ENCODE measurements around the gene SMIM35.

Gene SMIM35

DNA sequence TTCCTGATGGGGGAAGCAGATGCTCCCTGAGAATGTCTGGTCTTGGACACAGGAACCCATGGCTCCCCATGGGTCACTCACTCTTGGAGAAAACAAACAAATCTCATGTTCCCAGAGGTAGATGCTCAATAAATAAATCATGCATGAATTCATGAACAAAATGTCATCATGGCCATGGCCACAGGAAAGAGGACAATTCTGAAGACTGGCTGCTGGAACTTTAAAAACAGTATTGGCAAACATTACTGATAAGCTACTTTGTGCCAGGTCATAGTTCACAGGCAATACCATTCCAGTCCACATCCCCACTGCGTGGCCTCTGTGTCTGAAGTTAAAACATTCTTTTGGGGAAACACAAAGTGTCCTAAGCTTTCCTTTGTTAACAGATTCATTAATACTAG, 9.2 kb upstream of the SMIM35 start:
- Mint-ChIP-seq H3K9me3 (no peaks in the 10 kb centered on the region), H3K27ac (no peak overlapping the region), H3K36me3 (no peaks in the 10 kb centered on the region), H3K4me1 (no peaks in the 10 kb centered on the region), H3K4me3 (no peak overlapping the region), H3K27me3 (peaks cover 36% of the 10 kb centered on the region)
- ATAC-seq = no peak

DNA sequence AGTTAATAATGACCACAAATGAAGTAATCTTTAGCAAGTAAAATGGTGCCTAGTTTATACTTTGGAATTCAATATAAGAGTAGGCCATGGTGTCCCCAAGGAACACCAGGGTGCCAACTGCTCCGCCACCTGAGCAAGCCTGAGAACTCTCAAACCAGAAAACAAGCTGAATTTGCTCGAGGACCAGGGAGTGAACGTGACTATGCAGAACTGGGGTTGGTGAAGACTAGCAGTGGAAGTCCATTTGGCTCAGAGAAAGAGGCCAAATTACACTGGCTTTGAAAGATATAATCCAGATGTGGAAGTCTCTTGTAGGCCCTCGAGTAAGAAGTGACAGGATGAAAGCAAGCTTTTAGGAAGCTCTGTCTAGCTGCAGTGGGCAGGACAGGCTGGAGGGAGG, 8.7 kb upstream of the SMIM35 start:
- no peaks in the 10 kb centered on the region for H3K36me3 Mint-ChIP-seq
- ATAC-seq = no peak
- peaks cover 40% of the 10 kb centered on the region for H3K27me3 Mint-ChIP-seq
- no peaks in the 10 kb centered on the region for H3K9me3 Mint-ChIP-seq
- no peak overlapping the region for H3K27ac Mint-ChIP-seq
- H3K4me1 Mint-ChIP-seq = no peaks in the 10 kb centered on the region
- H3K4me3 Mint-ChIP-seq = no peak overlapping the region

DNA sequence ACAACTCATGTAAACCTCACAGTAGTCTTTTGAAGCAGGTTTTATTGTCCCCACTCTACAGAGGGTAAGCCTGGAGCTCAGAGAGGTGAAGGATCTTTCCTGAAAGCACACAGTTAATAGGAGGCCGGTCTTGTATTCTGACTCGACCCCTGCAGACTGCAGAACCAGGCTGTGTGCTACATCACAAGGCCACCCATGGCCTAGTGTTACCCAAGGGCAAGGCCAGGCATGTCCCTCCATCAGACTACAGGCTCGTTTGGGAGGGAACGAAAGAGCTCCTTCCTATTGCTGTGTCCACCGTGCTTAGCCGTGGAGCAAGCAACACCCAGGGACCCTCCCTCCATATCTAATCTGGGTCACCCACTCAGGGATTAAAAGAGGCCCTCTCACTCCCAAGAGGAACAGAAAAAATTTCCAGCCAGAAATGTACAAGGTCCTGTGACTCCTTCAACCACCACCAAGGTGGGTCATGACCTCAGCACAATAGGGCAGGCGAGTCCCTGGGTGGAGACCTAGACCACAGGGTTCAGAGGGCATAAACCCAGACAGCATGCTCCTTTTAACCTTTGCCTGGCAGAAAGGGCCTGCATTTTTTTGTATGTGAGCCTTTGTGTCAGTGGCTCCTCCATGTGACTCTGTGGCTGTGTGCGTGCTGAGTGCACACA, 6.3 kb upstream of the SMIM35 start:
- Mint-ChIP-seq H3K36me3 (no peaks in the 10 kb centered on the region), H3K27me3 (peaks cover 26% of the 10 kb centered on the region), H3K27ac (no peak overlapping the region), H3K4me1 (peaks cover 11% of the 10 kb centered on the region), H3K4me3 (no peak overlapping the region), H3K9me3 (peaks cover 4% of the 10 kb centered on the region)
- no peak for ATAC-seq

DNA sequence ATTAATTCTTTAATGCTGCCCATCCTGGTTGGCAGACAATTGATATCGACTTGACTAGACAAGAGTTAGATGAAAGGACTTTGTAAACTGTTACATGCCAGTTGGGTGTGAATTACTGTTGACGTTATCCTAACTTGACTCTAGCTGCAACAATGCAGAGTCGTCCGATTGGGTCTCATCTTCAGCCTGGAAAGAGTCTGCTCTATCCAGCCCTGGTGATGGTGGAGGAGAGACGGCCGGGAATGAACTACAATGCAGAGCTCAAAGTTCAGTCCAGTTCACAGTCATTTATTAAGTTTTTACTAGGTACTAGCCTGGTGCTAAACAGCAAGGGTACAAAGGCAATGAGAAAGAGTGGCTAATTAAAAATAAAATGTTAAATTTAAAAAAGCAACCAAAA, 4.9 kb upstream of the SMIM35 start:
- Mint-ChIP-seq H3K27ac (no peak overlapping the region), H3K4me3 (no peak overlapping the region), H3K4me1 (peaks cover 11% of the 10 kb centered on the region), H3K27me3 (peaks cover 17% of the 10 kb centered on the region), H3K9me3 (peaks cover 8% of the 10 kb centered on the region), H3K36me3 (peaks cover 9% of the 10 kb centered on the region)
- ATAC-seq = no peak

DNA sequence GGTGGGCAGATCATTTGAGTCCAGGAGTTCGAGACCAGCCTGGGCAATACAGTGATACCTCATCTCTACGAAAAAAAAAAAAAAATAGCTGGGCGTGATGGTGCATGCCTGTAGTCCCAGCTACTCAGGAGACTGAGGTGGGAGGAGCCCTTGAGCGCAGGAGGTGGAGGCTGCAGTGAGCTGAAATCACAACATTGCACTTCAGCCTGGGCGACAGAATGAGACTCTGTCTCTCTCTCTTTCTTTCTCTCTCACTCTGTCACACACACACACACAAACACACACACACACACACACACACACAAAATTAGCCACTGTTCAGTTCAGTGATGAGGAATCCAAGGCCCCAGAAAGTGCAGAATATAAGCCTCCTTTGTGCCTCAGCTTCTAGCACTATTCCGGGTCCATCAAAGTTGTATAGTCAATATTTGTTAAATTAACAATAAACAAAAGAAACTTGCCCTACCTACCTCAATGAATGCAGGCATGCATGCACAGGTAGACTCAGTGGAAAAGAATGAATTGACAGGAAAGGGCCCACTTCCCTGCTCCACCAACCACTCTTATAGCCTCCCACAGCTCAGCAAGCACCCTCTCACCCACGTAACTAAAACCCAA, 3.9 kb upstream of the SMIM35 start:
- Mint-ChIP-seq H3K27me3 (peaks cover 13% of the 10 kb centered on the region), H3K4me3 (no peak overlapping the region), H3K9me3 (peaks cover 11% of the 10 kb centered on the region), H3K4me1 (peaks cover 11% of the 10 kb centered on the region), H3K36me3 (peaks cover 9% of the 10 kb centered on the region), H3K27ac (no peak overlapping the region)
- ATAC-seq = no peak

DNA sequence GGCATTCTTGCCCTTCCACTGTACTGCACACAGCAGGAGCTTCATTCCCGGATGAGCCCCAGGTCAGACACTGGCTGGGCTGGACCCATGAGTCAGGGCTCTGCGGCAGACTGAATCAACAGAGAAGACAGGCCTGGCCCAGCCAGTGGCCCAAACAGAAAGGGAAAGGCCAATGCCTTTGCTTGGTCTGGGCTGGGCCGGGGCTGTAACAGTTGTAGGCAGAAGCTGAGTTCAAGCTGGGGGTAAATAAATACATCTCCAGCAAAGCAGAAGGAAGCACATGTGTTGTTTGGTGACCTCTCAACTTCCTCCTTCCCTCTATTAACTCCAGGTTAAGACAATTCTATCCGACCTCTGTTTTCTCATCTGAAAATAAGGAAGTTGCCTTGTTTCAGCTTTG, 1.8 kb upstream of the SMIM35 start:
- no peak overlapping the region for H3K4me3 Mint-ChIP-seq
- peaks cover 11% of the 10 kb centered on the region for H3K9me3 Mint-ChIP-seq
- H3K4me1 Mint-ChIP-seq = peaks cover 11% of the 10 kb centered on the region
- no peak overlapping the region for H3K27ac Mint-ChIP-seq
- H3K36me3 Mint-ChIP-seq = peaks cover 9% of the 10 kb centered on the region
- H3K27me3 Mint-ChIP-seq = peaks cover 13% of the 10 kb centered on the region
- ATAC-seq = no peak

DNA sequence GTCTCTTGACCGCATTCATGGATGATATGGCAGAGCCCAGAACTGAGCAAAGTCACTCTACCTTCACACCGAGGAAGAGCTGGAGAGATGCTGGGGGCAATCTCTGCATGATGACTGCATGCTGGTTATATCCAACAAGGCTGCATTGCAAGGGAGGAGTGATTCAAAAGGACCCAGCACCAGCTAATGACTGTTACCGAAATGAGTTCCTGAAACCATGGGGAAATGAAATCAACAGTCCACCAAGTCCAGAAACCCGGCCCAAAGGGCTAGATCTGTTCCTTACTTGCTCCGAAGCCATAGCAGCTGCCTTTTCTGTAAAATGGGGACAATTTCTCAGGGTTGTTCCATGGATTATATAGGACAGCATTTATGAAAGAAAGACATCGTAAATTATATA, 1.2 kb upstream of the SMIM35 start:
- Mint-ChIP-seq H3K4me1 (peaks cover 11% of the 10 kb centered on the region), H3K27ac (no peak overlapping the region), H3K9me3 (peaks cover 11% of the 10 kb centered on the region), H3K36me3 (peaks cover 9% of the 10 kb centered on the region), H3K27me3 (peaks cover 13% of the 10 kb centered on the region), H3K4me3 (no peak overlapping the region)
- no peak for ATAC-seq

DNA sequence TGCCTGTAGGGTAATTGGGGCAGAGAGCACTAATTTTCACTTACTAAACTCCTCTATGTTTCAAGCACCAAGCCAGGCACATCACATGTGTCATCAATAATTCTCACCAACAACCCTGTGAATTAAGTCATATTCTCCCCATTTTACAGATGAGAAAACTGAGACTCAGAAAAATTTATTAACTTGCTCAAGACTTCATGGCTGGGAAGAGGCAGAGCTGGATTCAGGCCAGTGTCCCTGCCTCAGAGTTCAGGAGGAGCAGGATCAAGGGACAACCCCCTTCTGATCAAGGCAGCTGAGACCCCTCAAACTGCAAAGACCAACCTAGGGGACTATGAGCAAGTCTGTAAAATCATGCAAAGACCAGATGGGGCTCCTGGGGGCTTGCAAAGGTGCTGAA, 2.1 kb downstream of the SMIM35 start:
- H3K27ac Mint-ChIP-seq = no peak overlapping the region
- ATAC-seq = no peak
- peaks cover 11% of the 10 kb centered on the region for H3K4me1 Mint-ChIP-seq
- peaks cover 18% of the 10 kb centered on the region for H3K27me3 Mint-ChIP-seq
- peaks cover 9% of the 10 kb centered on the region for H3K36me3 Mint-ChIP-seq
- H3K4me3 Mint-ChIP-seq = no peak overlapping the region
- peaks cover 11% of the 10 kb centered on the region for H3K9me3 Mint-ChIP-seq

DNA sequence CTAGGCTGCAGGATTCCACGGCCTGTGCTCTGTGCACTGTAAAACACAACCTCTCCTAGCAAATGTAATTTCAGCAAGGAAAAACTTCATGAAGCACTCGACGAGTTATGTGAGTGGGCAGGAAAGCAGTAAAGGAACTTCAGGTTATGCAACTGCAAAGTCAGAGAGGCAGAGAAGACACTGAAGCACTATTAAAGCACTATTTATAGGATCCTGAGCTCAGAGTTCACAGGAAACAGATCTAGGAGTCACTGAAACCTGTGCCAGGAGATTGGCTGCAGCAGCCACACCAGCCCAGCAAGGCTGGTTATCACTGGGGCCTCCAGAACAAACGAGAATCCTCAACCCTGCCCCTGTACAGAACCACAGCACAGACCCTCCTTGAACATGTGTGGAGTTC, 2.5 kb downstream of the SMIM35 start:
- Mint-ChIP-seq H3K36me3 (peaks cover 9% of the 10 kb centered on the region), H3K4me3 (no peak overlapping the region), H3K27ac (no peak overlapping the region), H3K4me1 (peaks cover 11% of the 10 kb centered on the region), H3K9me3 (peaks cover 11% of the 10 kb centered on the region), H3K27me3 (peaks cover 22% of the 10 kb centered on the region)
- ATAC-seq = peak; percentile 6

DNA sequence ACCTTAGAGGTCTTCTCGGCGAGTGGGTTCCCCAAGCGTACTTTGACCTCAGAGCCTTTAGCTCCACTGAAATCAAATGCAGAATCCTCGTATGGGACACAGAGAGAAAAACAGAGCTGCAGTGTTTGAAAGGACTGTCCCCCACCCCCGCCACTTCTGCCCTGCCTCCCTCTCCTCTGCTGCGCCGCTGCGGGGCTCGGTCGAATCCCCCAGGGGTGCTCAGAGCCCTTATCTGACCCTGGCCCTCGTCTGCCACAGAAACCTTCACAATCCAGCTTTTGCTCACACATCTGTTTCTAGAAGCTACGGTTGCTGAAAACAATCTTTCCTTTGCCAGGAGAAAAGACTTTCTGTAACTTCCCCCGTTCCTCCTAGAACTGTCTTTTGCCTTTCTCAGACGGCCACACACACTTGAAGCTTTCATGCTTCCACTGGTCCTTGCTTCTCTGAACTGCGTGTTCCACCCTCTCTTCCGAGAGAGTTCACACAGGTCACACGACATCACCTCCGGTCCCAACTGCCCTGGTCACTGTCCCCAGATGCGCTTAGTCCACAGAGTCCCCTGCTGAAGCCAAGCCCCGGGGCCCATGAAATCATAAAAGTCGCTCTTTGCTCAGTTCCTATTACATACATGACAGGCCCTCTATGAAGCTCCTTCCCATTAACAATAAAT, 3.7 kb downstream of the SMIM35 start:
- Mint-ChIP-seq H3K27ac (no peak overlapping the region), H3K36me3 (peaks cover 9% of the 10 kb centered on the region)

DNA sequence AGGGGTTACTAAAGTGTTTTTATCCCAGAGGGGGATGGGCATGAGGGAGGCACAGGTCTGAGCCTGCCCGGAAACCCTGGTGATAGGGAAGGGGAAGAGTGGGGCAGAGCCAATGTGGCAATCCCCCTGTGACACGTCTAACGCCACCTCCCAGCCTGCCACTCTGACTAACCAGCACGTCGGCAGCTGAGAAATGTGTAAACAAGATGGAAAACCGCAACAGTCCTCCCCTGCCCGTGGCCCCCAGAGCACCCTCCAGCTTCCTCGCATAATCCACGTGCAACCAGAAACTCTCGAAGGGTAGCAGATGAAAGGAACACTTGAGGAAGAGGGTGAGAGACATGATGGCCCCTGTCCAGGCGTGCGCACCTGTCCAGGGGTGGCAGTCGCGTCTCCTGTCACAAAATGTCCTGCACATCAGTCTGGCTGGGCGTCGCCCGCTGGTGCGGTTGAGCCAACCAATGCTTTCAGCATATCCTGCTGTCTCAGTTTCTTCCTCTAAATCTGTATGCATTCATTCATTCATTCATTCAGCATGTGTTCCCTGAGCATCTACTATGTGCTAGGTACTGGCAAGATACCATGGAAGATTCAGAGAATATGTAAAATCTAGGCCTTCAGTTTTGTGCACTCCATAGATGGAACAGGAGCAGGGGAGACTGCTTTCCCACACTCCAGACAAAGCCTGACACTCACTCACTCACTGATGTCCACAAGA, 5.4 kb downstream of the SMIM35 start:
- peaks cover 48% of the 10 kb centered on the region for H3K27me3 Mint-ChIP-seq
- H3K4me1 Mint-ChIP-seq = peaks cover 5% of the 10 kb centered on the region
- ATAC-seq = no peak
- H3K27ac Mint-ChIP-seq = no peak overlapping the region
- H3K36me3 Mint-ChIP-seq = no peaks in the 10 kb centered on the region
- H3K9me3 Mint-ChIP-seq = peaks cover 2% of the 10 kb centered on the region
- no peak overlapping the region for H3K4me3 Mint-ChIP-seq

More for the DNA sequence above, 3.7 kb downstream of the SMIM35 start:
- Mint-ChIP-seq H3K4me1 (no peaks in the 10 kb centered on the region), H3K27me3 (peaks cover 34% of the 10 kb centered on the region), H3K9me3 (peaks cover 7% of the 10 kb centered on the region), H3K4me3 (no peak overlapping the region)
- ATAC-seq = no peak

DNA sequence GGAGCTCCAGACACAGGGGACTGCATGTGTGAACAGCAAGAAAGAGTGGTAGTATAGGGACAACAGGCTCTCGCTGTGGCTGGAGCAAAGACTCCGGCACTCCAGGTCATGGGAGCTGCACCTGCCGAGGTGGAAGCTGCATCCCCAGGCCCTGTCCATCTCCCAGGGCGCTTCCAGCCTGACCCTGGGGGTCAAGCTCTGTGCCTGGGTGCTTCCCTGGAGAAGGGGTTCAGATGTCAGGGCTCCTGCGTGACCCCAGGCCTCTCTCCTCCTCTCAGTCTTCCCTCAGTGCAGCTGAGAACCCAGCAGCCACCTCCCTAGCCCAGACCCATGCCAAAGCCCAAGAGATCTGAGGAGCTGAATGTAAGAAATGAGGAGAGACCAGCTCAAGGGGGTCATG, 6.5 kb downstream of the SMIM35 start:
- Mint-ChIP-seq H3K27me3 (peaks cover 59% of the 10 kb centered on the region), H3K4me1 (peaks cover 8% of the 10 kb centered on the region), H3K9me3 (no peaks in the 10 kb centered on the region), H3K4me3 (no peak overlapping the region), H3K36me3 (no peaks in the 10 kb centered on the region), H3K27ac (no peak overlapping the region)
- no peak for ATAC-seq

DNA sequence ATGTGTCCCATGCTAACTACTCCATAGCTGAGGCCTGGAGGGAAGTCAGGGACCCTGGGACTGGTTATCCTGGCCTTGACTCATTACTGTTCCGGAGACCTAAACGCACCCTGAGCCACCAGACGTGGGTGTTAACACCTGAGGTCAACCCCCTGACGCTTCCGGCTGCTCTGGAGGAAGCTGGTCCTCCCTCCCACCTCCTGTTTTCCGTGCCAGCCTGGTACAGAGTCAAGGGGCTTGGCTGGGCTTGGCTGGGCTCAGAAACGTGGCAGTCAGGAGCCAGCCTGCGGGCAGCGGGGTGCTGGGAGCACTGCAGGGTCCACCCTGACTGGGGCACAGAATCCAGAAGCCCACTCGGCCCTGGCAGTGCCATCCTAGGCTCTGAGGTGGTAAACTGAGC, 7.3 kb downstream of the SMIM35 start:
- H3K36me3 Mint-ChIP-seq = no peaks in the 10 kb centered on the region
- ATAC-seq = no peak
- peaks cover 67% of the 10 kb centered on the region for H3K27me3 Mint-ChIP-seq
- H3K4me3 Mint-ChIP-seq = no peak overlapping the region
- no peak overlapping the region for H3K27ac Mint-ChIP-seq
- peaks cover 8% of the 10 kb centered on the region for H3K4me1 Mint-ChIP-seq
- no peaks in the 10 kb centered on the region for H3K9me3 Mint-ChIP-seq

DNA sequence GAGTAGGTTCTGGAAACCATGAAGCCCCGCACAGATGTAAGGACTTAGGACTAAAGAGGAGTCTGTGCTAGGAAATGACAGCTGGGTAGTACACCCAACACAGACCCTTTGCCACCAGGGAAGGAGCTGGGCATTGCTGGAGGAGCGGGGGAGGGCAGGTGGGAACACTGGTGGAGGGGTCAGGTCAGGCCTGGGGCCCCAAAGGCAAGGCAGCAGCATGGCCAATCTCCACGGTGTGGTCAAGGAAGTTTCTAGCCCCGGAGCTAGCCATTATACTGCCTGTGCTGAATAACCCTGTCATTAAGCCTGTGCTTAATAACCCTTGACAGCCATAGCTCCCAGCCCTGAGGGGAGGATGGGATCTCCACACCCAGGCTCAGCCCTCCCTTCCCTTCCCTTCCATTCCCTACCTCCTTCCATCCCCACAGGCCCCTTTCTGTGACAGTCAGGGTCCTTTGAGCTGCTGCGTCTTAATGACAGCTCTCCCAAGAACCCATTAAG, 7.8 kb downstream of the SMIM35 start:
- H3K27ac Mint-ChIP-seq = no peak overlapping the region
- H3K9me3 Mint-ChIP-seq = no peaks in the 10 kb centered on the region
- no peak for ATAC-seq
- H3K4me3 Mint-ChIP-seq = no peak overlapping the region
- H3K36me3 Mint-ChIP-seq = no peaks in the 10 kb centered on the region
- H3K27me3 Mint-ChIP-seq = peaks cover 72% of the 10 kb centered on the region
- peaks cover 8% of the 10 kb centered on the region for H3K4me1 Mint-ChIP-seq

DNA sequence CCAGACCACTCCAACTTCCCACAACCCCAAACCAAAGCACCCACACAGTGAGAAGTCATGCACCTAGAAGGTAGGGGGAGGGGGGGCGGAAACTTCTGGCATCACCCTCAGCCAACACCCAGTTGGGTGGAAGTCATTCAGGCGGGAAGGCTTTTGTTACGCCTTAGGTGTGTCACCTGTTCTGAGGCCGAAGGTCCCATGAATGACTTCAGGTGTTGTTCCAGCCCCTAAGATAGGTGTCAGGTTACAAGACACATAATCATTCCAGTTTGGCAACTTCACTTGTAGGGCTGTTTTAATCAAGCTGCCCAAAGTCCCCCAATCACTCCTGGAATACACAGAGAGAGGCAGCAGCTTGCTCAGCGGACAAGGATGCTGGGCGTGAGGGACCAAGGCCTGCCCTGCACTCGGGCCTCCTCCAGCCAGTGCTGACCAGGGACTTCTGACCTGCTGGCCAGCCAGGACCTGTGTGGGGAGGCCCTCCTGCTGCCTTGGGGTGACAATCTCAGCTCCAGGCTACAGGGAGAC, 9.9 kb downstream of the SMIM35 start, which contains the start of gene TMPRSS4:
Gene TMPRSS4 (plus strand): TSS at position 325 of the 528 bp plus-strand sequence. CDS start 225 bp downstream, outside the sequence.
- no peak for ATAC-seq
- Mint-ChIP-seq H3K27ac (no peak within 1 kb of the TSS), H3K9me3 (no peaks in the 10 kb centered on the region), H3K36me3 (no peaks in the 10 kb centered on the region), H3K4me1 (peaks cover 8% of the 10 kb centered on the region), H3K4me3 (no peak within 1 kb of the TSS), H3K27me3 (peaks cover 76% of the 10 kb centered on the region)
